ENCODE data around the gene BSCL2. TPM values are rescaled to one million over a fixed set of nuclear protein-coding genes. Genes with fewer than 3 reads are reported as not detected.

BSCL2 gene
- total and polyA plus RNA-seq, 4 donors, result 22.3 to 61.8 (median 35.1) TPM

GRCh38 chr11:62647609-62648005 lies 59.6 kb downstream of the BSCL2 start:
- 78 to 83% methylated on average over 6 of the region's 6 CpGs for WGBS, 2 donors
- Histone ChIP-seq H3K27me3 (ENCODE audit: control insufficient read depth in 1 of 2, insufficient read depth in 2 of 2, low read length in 1 of 2) (no peaks in the 10 kb centered on the region), H3K36me3 (ENCODE audit: control insufficient read depth in 1 of 2, insufficient read depth in 2 of 2, low read length in 1 of 2) (no peaks in the 10 kb centered on the region), H3K27ac (ENCODE audit: low read depth in 1 of 2, low read length in 2 of 2) (no peak overlapping the region), H3K4me3 (ENCODE audit: low read length in 2 of 2) (no peak overlapping the region), H3K9me3 (ENCODE audit: control insufficient read depth, low read length) (no peaks in the 10 kb centered on the region), H3K4me1 (ENCODE audit: control insufficient read depth in 1 of 2, insufficient read depth in 2 of 2, low read length in 2 of 2) (peaks cover 0 to 4% of the 10 kb centered on the region in 2 donors)
- intact Hi-C loops (cut with DNase I), result no loop called here
- no peak for ATAC-seq (ENCODE audit: low FRiP score)
- DNase-seq, result no peak

DNA sequence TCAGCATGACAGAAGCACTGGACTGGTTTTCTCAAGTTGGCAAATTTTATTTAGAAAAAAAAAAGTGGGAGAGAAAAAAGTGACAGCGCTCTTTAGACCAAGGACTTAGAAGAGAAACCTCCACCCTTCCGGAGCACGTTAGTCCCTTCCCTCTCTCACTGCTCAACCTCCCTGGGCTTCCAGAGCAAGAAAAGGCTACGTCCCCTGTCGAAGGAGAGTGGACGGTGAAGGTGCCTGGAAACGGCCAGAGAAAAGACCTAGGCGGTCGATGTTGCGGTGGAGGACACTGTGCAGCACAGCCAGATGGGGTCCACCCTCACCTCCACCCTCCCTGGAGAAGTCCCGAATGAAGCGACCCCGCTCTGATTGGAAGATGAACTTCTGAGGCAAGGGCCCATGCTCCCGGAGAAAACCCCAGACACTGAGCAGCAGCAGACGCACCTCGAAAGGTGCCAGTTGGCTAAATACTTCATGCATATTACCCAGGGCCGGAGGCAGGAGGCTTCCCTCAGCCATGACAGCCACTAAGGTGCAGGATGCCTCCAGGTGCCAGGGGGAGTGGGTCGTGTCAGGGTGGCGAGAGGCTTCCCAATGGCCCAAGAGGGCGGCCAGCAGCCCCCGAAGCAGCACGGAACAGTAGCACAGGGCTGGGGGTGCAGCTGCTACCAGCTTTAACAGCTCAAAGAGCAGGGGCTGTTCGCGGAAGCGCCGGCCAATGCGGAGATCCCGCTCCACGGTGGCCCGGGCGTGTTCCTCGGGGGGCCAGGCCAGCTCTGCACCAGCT lies 60.2 kb downstream of the BSCL2 start:
- no peaks in the 10 kb centered on the region for H3K4me1 ChIP-seq (ENCODE audit: control insufficient read depth in 1 of 2, insufficient read depth in 2 of 2, low read length in 2 of 2)
- peak in 1 of 2 donors; percentile 51 for DNase-seq
- WGBS, 2 donors, result 56 to 57% methylated on average over 32 of the region's 32 CpGs
- peak overlapping the region in 1 of 2 donors; percentile 71 for H3K27ac ChIP-seq (ENCODE audit: low read depth in 1 of 2, low read length in 2 of 2)
- no peaks in the 10 kb centered on the region for H3K36me3 ChIP-seq (ENCODE audit: control insufficient read depth in 1 of 2, insufficient read depth in 2 of 2, low read length in 1 of 2)
- H3K4me3 ChIP-seq (ENCODE audit: low read length in 2 of 2), result no peak overlapping the region
- H3K9me3 ChIP-seq (ENCODE audit: control insufficient read depth, low read length), result no peaks in the 10 kb centered on the region
- intact Hi-C loops (cut with DNase I), result no loop called here
- H3K27me3 ChIP-seq (ENCODE audit: control insufficient read depth in 1 of 2, insufficient read depth in 2 of 2, low read length in 1 of 2), result no peaks in the 10 kb centered on the region
- no peak for ATAC-seq (ENCODE audit: low FRiP score)

GRCh38 chr11:62645946-62646824 lies 61.0 kb downstream of the BSCL2 start, which contains the start of gene GANAB:
GANAB (minus strand) TSS chr11:62646613; CDS start chr11:62646599, 14 bp downstream.
- intact Hi-C loops (cut with DNase I), result no loop called here
- no peaks in the 10 kb centered on the region for H3K36me3 ChIP-seq (ENCODE audit: control insufficient read depth in 1 of 2, insufficient read depth in 2 of 2, low read length in 1 of 2)

GRCh38 chr11:62645671-62645945 lies 61.6 kb downstream of the BSCL2 start:
- Histone ChIP-seq H3K4me3 (ENCODE audit: low read length in 2 of 2) (peak overlapping the region in 1 of 2 donors; percentile 87), H3K4me1 (ENCODE audit: control insufficient read depth in 1 of 2, insufficient read depth in 2 of 2, low read length in 2 of 2) (no peaks in the 10 kb centered on the region), H3K27ac (ENCODE audit: low read depth in 1 of 2, low read length in 2 of 2) (no peak overlapping the region), H3K27me3 (ENCODE audit: control insufficient read depth in 1 of 2, insufficient read depth in 2 of 2, low read length in 1 of 2) (no peaks in the 10 kb centered on the region), H3K36me3 (ENCODE audit: control insufficient read depth in 1 of 2, insufficient read depth in 2 of 2, low read length in 1 of 2) (no peaks in the 10 kb centered on the region), H3K9me3 (ENCODE audit: control insufficient read depth, low read length) (no peaks in the 10 kb centered on the region)
- intact Hi-C loops (cut with DNase I), result no loop called here
- 13 to 17% methylated on average over 11 of the region's 11 CpGs for WGBS, 2 donors
- DNase-seq (no peak), ATAC-seq (ENCODE audit: low FRiP score) (no peak)

More at GRCh38 chr11:62645946-62646824, 61.0 kb downstream of the BSCL2 start, which contains the start of gene GANAB:
- H3K4me3 ChIP-seq (ENCODE audit: low read length in 2 of 2), result peak within 1 kb of the TSS; percentile 74 to 87
- 0 to 1% methylated on average over 71 to 73 of the region's 73 CpGs for WGBS, 2 donors
- DNase-seq (peak; percentile 100), ATAC-seq (ENCODE audit: low FRiP score) (peak; percentile 99)
- H3K27ac ChIP-seq (ENCODE audit: low read depth in 1 of 2, low read length in 2 of 2), result peak within 1 kb of the TSS; percentile 80 to 81
- no peaks in the 10 kb centered on the region for H3K27me3 ChIP-seq (ENCODE audit: control insufficient read depth in 1 of 2, insufficient read depth in 2 of 2, low read length in 1 of 2)
- H3K4me1 ChIP-seq (ENCODE audit: control insufficient read depth in 1 of 2, insufficient read depth in 2 of 2, low read length in 2 of 2), result no peaks in the 10 kb centered on the region
- H3K9me3 ChIP-seq (ENCODE audit: control insufficient read depth, low read length), result no peaks in the 10 kb centered on the region

DNA sequence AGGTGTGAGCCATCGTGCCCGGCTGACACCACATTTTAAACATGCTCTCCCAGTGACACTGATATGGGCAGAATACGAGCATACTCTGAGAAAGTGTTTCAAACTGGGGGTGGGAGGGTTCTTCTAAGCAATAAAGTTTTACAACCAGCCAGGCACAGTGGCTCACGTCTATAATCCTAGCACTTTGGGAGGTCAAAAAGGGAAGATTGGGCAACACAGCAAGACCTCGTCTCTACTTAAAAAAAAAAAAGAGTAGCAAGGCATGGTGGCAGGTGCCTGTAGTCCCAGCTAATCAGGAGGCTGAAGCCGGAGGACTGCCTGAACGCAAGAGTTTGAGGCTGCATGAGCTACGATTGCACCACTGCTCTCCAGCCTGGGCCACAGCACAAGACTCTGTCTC lies 63.0 kb downstream of the BSCL2 start:
- no peaks in the 10 kb centered on the region for H3K9me3 ChIP-seq (ENCODE audit: control insufficient read depth, low read length)
- no peak overlapping the region for H3K27ac ChIP-seq (ENCODE audit: low read depth in 1 of 2, low read length in 2 of 2)
- intact Hi-C loops (cut with DNase I), result no loop called here
- H3K4me3 ChIP-seq (ENCODE audit: low read length in 2 of 2), result no peak overlapping the region
- peaks cover 2 to 3% of the 10 kb centered on the region in 2 donors for H3K36me3 ChIP-seq (ENCODE audit: control insufficient read depth in 1 of 2, insufficient read depth in 2 of 2, low read length in 1 of 2)
- H3K4me1 ChIP-seq (ENCODE audit: control insufficient read depth in 1 of 2, insufficient read depth in 2 of 2, low read length in 2 of 2), result no peaks in the 10 kb centered on the region
- DNase-seq (no peak), ATAC-seq (ENCODE audit: low FRiP score) (no peak)
- 80 to 84% methylated on average over 8 of the region's 8 CpGs for WGBS, 2 donors
- no peaks in the 10 kb centered on the region for H3K27me3 ChIP-seq (ENCODE audit: control insufficient read depth in 1 of 2, insufficient read depth in 2 of 2, low read length in 1 of 2)

Other genes with a start within 250 kb of the BSCL2 start
- gene AHNAK, start 160.6 kb downstream of the BSCL2 start, total RNA-seq, result 1,000 to 10,000 TPM; 1,149 to 1,263 TPM
- 100 to 1,000 TPM; 146 to 237 TPM for gene AHNAK, start 160.6 kb downstream of the BSCL2 start, polyA plus RNA-seq
- gene EEF1G, start 133.5 kb downstream of the BSCL2 start, total RNA-seq, result 100 to 1,000 TPM; 787 to 987 TPM
- gene EEF1G, start 133.5 kb downstream of the BSCL2 start, polyA plus RNA-seq, result 1,000 to 10,000 TPM; 1,251 to 1,857 TPM
- gene TUT1, start 115.9 kb downstream of the BSCL2 start, total RNA-seq, result 10 to 100 TPM; 14.8 to 14.9 TPM
- gene TUT1, start 115.9 kb downstream of the BSCL2 start, polyA plus RNA-seq, result 10 to 100 TPM in 1 of 2 donors, 1 to 10 TPM in 1; 1.6 to 10.8 TPM
- gene MTA2, start 105.6 kb downstream of the BSCL2 start, total RNA-seq, result 10 to 100 TPM; 80.1 to 87.9 TPM
- 10 to 100 TPM; 13.5 to 40.3 TPM for gene MTA2, start 105.6 kb downstream of the BSCL2 start, polyA plus RNA-seq
- gene EML3, start 94.6 kb downstream of the BSCL2 start, total RNA-seq, result 100 to 1,000 TPM in 1 of 2 donors, 10 to 100 TPM in 1; 93.7 to 134 TPM
- gene EML3, start 94.6 kb downstream of the BSCL2 start, polyA plus RNA-seq, result 100 to 1,000 TPM in 1 of 2 donors, 10 to 100 TPM in 1; 15.7 to 182 TPM
- gene ROM1, start 94.2 kb downstream of the BSCL2 start, total RNA-seq, result 10 to 100 TPM in 1 of 2 donors, 1 to 10 TPM in 1; 9.0 to 15.6 TPM
- gene ROM1, start 94.2 kb downstream of the BSCL2 start, polyA plus RNA-seq, result 10 to 100 TPM; 33.2 to 33.9 TPM
- 10 to 100 TPM; 26.7 to 39.7 TPM for gene B3GAT3, start 85.4 kb downstream of the BSCL2 start, total RNA-seq
- gene B3GAT3, start 85.4 kb downstream of the BSCL2 start, polyA plus RNA-seq, result 10 to 100 TPM; 12.6 to 45.2 TPM
- 100 to 1,000 TPM; 196 to 206 TPM for gene GANAB, start 60.8 kb downstream of the BSCL2 start, total RNA-seq
- gene GANAB, start 60.8 kb downstream of the BSCL2 start, polyA plus RNA-seq, result 100 to 1,000 TPM in 1 of 2 donors, 10 to 100 TPM in 1; 41.2 to 117 TPM
- gene INTS5, start 54.1 kb downstream of the BSCL2 start, total RNA-seq, result 10 to 100 TPM; 12.5 to 13.3 TPM
- 1 to 10 TPM; 3.8 to 6.2 TPM for gene INTS5, start 54.1 kb downstream of the BSCL2 start, polyA plus RNA-seq
- gene C11orf98, start 42.2 kb downstream of the BSCL2 start, total RNA-seq, result 10 to 100 TPM; 23.1 to 27.7 TPM
- 100 to 1,000 TPM in 1 of 2 donors, 10 to 100 TPM in 1; 79.3 to 121 TPM for gene C11orf98, start 42.2 kb downstream of the BSCL2 start, polyA plus RNA-seq
- gene CSKMT, start 42.1 kb downstream of the BSCL2 start, total RNA-seq, result 10 to 100 TPM; 11.1 to 11.7 TPM
- 10 to 100 TPM in 1 of 2 donors, 1 to 10 TPM in 1; 8.8 to 16.3 TPM for gene CSKMT, start 42.1 kb downstream of the BSCL2 start, polyA plus RNA-seq
- gene UQCC3, start 35.8 kb downstream of the BSCL2 start, total RNA-seq, result 1 to 10 TPM; 3.0 to 4.8 TPM
- gene UQCC3, start 35.8 kb downstream of the BSCL2 start, polyA plus RNA-seq, result 10 to 100 TPM in 1 of 2 donors, 1 to 10 TPM in 1; 5.8 to 12.7 TPM
- gene LBHD1, start 35.2 kb downstream of the BSCL2 start, total RNA-seq, result 1 to 10 TPM; 3.6 to 8.6 TPM
- 1 to 10 TPM; 2.3 to 7.6 TPM for gene LBHD1, start 35.2 kb downstream of the BSCL2 start, polyA plus RNA-seq
- gene UBXN1, start 28.4 kb downstream of the BSCL2 start, total RNA-seq, result 10 to 100 TPM; 84.1 to 85.4 TPM
- gene UBXN1, start 28.4 kb downstream of the BSCL2 start, polyA plus RNA-seq, result 100 to 1,000 TPM; 186 to 224 TPM
- gene LRRN4CL, start 17.9 kb downstream of the BSCL2 start, total RNA-seq, result 10 to 100 TPM in 1 of 2 donors, 1 to 10 TPM in 1; 8.5 to 24.5 TPM
- under 1 TPM in 1 of 2 donors, not detected in 1; 0.10 TPM for gene LRRN4CL, start 17.9 kb downstream of the BSCL2 start, polyA plus RNA-seq
- gene GNG3, start 252 bp upstream of the BSCL2 start, total RNA-seq, result not detected
- gene GNG3, start 252 bp upstream of the BSCL2 start, polyA plus RNA-seq, result under 1 TPM in 1 of 2 donors, not detected in 1; 0.33 TPM
- 10 to 100 TPM; 46.9 to 47.2 TPM for gene HNRNPUL2, start 20.0 kb upstream of the BSCL2 start, total RNA-seq
- 10 to 100 TPM; 31.5 to 43.6 TPM for gene HNRNPUL2, start 20.0 kb upstream of the BSCL2 start, polyA plus RNA-seq
- gene TTC9C, start 21.1 kb upstream of the BSCL2 start, total RNA-seq, result 10 to 100 TPM; 21.1 to 32.4 TPM
- gene TTC9C, start 21.1 kb upstream of the BSCL2 start, polyA plus RNA-seq, result 10 to 100 TPM; 17.3 to 40.7 TPM
- 1 to 10 TPM; 9.7 to 9.8 TPM for gene ZBTB3, start 46.7 kb upstream of the BSCL2 start, total RNA-seq
- gene ZBTB3, start 46.7 kb upstream of the BSCL2 start, polyA plus RNA-seq, result 1 to 10 TPM; 2.9 to 3.9 TPM
- 10 to 100 TPM; 40.0 to 50.3 TPM for gene POLR2G, start 54.2 kb upstream of the BSCL2 start, total RNA-seq
- gene POLR2G, start 54.2 kb upstream of the BSCL2 start, polyA plus RNA-seq, result 100 to 1,000 TPM in 1 of 2 donors, 10 to 100 TPM in 1; 80.4 to 109 TPM
- gene TAF6L, start 64.0 kb upstream of the BSCL2 start, total RNA-seq, result 10 to 100 TPM; 13.2 to 21.3 TPM
- gene TAF6L, start 64.0 kb upstream of the BSCL2 start, polyA plus RNA-seq, result 10 to 100 TPM; 14.5 to 43.5 TPM
- 10 to 100 TPM; 26.8 to 31.0 TPM for gene TMEM179B, start 80.0 kb upstream of the BSCL2 start, total RNA-seq
- 10 to 100 TPM; 29.2 to 55.9 TPM for gene TMEM179B, start 80.0 kb upstream of the BSCL2 start, polyA plus RNA-seq
- 10 to 100 TPM in 1 of 2 donors, 1 to 10 TPM in 1; 6.0 to 12.6 TPM for gene TMEM223, start 84.6 kb upstream of the BSCL2 start, total RNA-seq
- 10 to 100 TPM; 10.4 to 10.6 TPM for gene TMEM223, start 84.6 kb upstream of the BSCL2 start, polyA plus RNA-seq
- 10 to 100 TPM; 82.4 to 99.9 TPM for gene NXF1, start 98.0 kb upstream of the BSCL2 start, total RNA-seq
- gene NXF1, start 98.0 kb upstream of the BSCL2 start, polyA plus RNA-seq, result 100 to 1,000 TPM in 1 of 2 donors, 10 to 100 TPM in 1; 26.8 to 455 TPM
- 10 to 100 TPM; 42.6 to 46.4 TPM for gene STX5, start 124.6 kb upstream of the BSCL2 start, total RNA-seq
- 10 to 100 TPM; 19.2 to 44.0 TPM for gene STX5, start 124.6 kb upstream of the BSCL2 start, polyA plus RNA-seq
- gene TEX54, start 125.4 kb upstream of the BSCL2 start, total RNA-seq, result not detected
- gene TEX54, start 125.4 kb upstream of the BSCL2 start, polyA plus RNA-seq, result 1 to 10 TPM in 1 of 2 donors, not detected in 1; 5.5 TPM
- 10 to 100 TPM; 35.4 to 42.9 TPM for gene WDR74, start 132.2 kb upstream of the BSCL2 start, total RNA-seq
- 10 to 100 TPM; 13.5 to 53.9 TPM for gene WDR74, start 132.2 kb upstream of the BSCL2 start, polyA plus RNA-seq
- gene SLC3A2, start 173.5 kb upstream of the BSCL2 start, total RNA-seq, result 100 to 1,000 TPM in 1 of 2 donors, 10 to 100 TPM in 1; 98.6 to 107 TPM
- gene SLC3A2, start 173.5 kb upstream of the BSCL2 start, polyA plus RNA-seq, result 10 to 100 TPM; 31.8 to 74.8 TPM
- gene CHRM1, start 213.9 kb upstream of the BSCL2 start, total RNA-seq, result not detected
- gene CHRM1, start 213.9 kb upstream of the BSCL2 start, polyA plus RNA-seq, result not detected